Measurements from ENCODE around the gene TMEM132C.

The TMEM132C gene

GRCh38 chr12:128680555-128680954 is 413.6 kb downstream of the TMEM132C start:
- no peak for DNase-seq

- no peak for DNase-seq
Observed at GRCh38 chr12:128682548-128683275, 415.7 kb downstream of the TMEM132C start.

- no peak for DNase-seq
Observed at GRCh38 chr12:128684352-128684751, 417.4 kb downstream of the TMEM132C start.

- no peak for DNase-seq
Observed at GRCh38 chr12:128685903-128686475, 419.0 kb downstream of the TMEM132C start.

GRCh38 chr12:128687851-128688250 is 420.9 kb downstream of the TMEM132C start:
- DNase-seq, result no peak

- DNase-seq, result no peak
Observed at GRCh38 chr12:128690641-128691040, 423.7 kb downstream of the TMEM132C start.

GRCh38 chr12:128693115-128693514 is 426.1 kb downstream of the TMEM132C start:
- no peak for DNase-seq

- DNase-seq, result no peak
Observed at GRCh38 chr12:128693771-128694170, 426.8 kb downstream of the TMEM132C start.

- no peak for DNase-seq
Observed at GRCh38 chr12:128694445-128694844, 427.5 kb downstream of the TMEM132C start.

GRCh38 chr12:128695697-128696096 is 428.7 kb downstream of the TMEM132C start:
- no peak for DNase-seq

GRCh38 chr12:128698301-128698972 is 431.5 kb downstream of the TMEM132C start:
- DNase-seq, result no peak

GRCh38 chr12:128699106-128699505 is 432.1 kb downstream of the TMEM132C start:
- no peak for DNase-seq

- no peak for DNase-seq
Observed at GRCh38 chr12:128702371-128702770, 435.4 kb downstream of the TMEM132C start.

GRCh38 chr12:128705140-128705539 is 438.2 kb downstream of the TMEM132C start:
- DNase-seq, result no peak

GRCh38 chr12:128707488-128707887 is 440.5 kb downstream of the TMEM132C start:
- no peak for DNase-seq

GRCh38 chr12:128708789-128709188 is 441.8 kb downstream of the TMEM132C start:
- no peak for DNase-seq

GRCh38 chr12:128709660-128710059 is 442.7 kb downstream of the TMEM132C start:
- no peak for DNase-seq

- no peak for DNase-seq
Observed at GRCh38 chr12:128711486-128711885, 444.5 kb downstream of the TMEM132C start.

GRCh38 chr12:128712622-128713021 is 445.7 kb downstream of the TMEM132C start:
- DNase-seq, result no peak

GRCh38 chr12:128715485-128715884 is 448.5 kb downstream of the TMEM132C start:
- no peak for DNase-seq

- no peak for DNase-seq
Observed at GRCh38 chr12:128724468-128725046, 457.6 kb downstream of the TMEM132C start.

GRCh38 chr12:128726886-128727285 is 459.9 kb downstream of the TMEM132C start:
- no peak for DNase-seq

GRCh38 chr12:128727461-128727860 is 460.5 kb downstream of the TMEM132C start:
- no peak for DNase-seq

GRCh38 chr12:128727999-128728398 is 461.0 kb downstream of the TMEM132C start:
- DNase-seq, result no peak
